ENCODE measurements around the gene ANKAR. TPM values are rescaled to one million over a fixed set of nuclear protein-coding genes. Genes with fewer than 3 reads are reported as not detected.

The ANKAR gene
- total and polyA plus RNA-seq, 9 of the 15 experiments (the other 6 are each of a cell fraction or from before 2014, with no cell fraction given): 0.04 to 0.52 (median 0.39) TPM

DNA sequence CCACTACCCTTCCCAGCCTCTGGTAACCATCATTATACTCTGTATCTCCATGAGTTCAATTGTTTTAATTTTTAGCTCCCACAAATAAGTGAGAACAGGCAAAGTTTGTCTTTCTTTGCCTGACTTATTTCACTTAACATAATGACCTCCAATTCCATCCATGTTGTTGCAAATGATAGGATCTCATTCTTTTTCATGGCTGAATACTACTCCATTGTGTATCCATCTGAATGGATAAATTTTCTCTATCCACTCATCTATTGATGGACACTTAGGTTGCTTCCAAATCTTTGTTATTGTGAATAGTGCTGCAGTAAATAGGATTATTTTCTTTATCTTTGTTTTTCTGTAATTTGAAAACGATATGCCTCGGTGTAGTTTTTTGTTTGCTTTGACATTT, 26.2 kb downstream of the ANKAR start (continued):
- TF ChIP-seq, protein P1, sequence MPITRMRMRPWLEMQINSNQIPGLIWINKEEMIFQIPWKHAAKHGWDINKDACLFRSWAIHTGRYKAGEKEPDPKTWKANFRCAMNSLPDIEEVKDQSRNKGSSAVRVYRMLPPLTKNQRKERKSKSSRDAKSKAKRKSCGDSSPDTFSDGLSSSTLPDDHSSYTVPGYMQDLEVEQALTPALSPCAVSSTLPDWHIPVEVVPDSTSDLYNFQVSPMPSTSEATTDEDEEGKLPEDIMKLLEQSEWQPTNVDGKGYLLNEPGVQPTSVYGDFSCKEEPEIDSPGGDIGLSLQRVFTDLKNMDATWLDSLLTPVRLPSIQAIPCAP (CRISPR knock-in tag; IDR thresholded peaks at IDR 0.05; ENCODE audit: borderline replicate concordance): no peak
- TF ChIP-seq ZNF146 (CRISPR knock-in tag; IDR thresholded peaks at IDR 0.05; ENCODE audit: unreplicated experiment) (peak; percentile 75), MCM5 (IDR thresholded peaks at IDR 0.05; ENCODE audit: low read depth) (no peak), ZNF717 (CRISPR knock-in tag; IDR thresholded peaks at IDR 0.05) (no peak), SIRT6 (IDR thresholded peaks at IDR 0.05; ENCODE audit: low read depth, low read length) (no peak), ZNF583 (CRISPR knock-in tag; IDR thresholded peaks at IDR 0.05) (no peak), NR1H2 (CRISPR knock-in tag; IDR thresholded peaks at IDR 0.05) (no peak), DMBX1 (CRISPR knock-in tag; IDR thresholded peaks at IDR 0.05; ENCODE audit: borderline replicate concordance) (no peak), DPF2 (IDR thresholded peaks at IDR 0.05) (no peak), ZNF3 (CRISPR knock-in tag; IDR thresholded peaks at IDR 0.05) (no peak), ZZZ3 (IDR thresholded peaks at IDR 0.05) (no peak), TEAD1 (CRISPR knock-in tag; IDR thresholded peaks at IDR 0.05) (no peak)
- TF ChIP-seq, protein P2, sequence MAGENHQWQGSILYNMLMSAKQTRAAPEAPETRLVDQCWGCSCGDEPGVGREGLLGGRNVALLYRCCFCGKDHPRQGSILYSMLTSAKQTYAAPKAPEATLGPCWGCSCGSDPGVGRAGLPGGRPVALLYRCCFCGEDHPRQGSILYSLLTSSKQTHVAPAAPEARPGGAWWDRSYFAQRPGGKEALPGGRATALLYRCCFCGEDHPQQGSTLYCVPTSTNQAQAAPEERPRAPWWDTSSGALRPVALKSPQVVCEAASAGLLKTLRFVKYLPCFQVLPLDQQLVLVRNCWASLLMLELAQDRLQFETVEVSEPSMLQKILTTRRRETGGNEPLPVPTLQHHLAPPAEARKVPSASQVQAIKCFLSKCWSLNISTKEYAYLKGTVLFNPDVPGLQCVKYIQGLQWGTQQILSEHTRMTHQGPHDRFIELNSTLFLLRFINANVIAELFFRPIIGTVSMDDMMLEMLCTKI (IDR thresholded peaks at IDR 0.05; ENCODE audit: partially characterized antibody): no peak

All from K562 (cell line).